Endodermal cell (in vitro differentiated cells): Measurements from ENCODE around the gene CAVIN2. TPM values are rescaled to one million over a fixed set of nuclear protein-coding genes. Genes with fewer than 3 reads are reported as not detected.

Source experiments
- DNase-seq: peaks from one replicate; pipeline ENCODE4 v3.0.0-alpha.2; 2017
- H3K27ac ChIP-seq: 2 replicates; pipeline ENCODE4 v1.5.1; 2013; ENCODE audit warnings: mild to moderate bottlenecking, low read depth, low read length, moderate library complexity
- H3K27me3 ChIP-seq: 2 replicates; pipeline ENCODE4 v1.6.1; 2013; ENCODE audit warnings: mild to moderate bottlenecking, low read length, moderate library complexity; ENCODE audit not compliant: insufficient read depth, control insufficient read depth, poor library complexity, severe bottlenecking
- H3K36me3 ChIP-seq: 2 replicates; pipeline ENCODE4 v1.7.0; 2013; ENCODE audit warnings: mild to moderate bottlenecking, low read length, moderate library complexity; ENCODE audit not compliant: control insufficient read depth, insufficient read depth
- H3K4me1 ChIP-seq: one replicate; pipeline ENCODE4 v1.7.0; 2013; ENCODE audit warnings: low read length; ENCODE audit not compliant: control insufficient read depth, insufficient read depth
- H3K4me3 ChIP-seq: 2 replicates; pipeline ENCODE4 v1.5.1; 2013; ENCODE audit warnings: mild to moderate bottlenecking, low read length, moderate library complexity
- H3K9ac ChIP-seq: 2 replicates; pipeline ENCODE4 v1.6.1; 2013; ENCODE audit warnings: mild to moderate bottlenecking, low read length, moderate library complexity; ENCODE audit not compliant: poor library complexity, severe bottlenecking; ENCODE audit errors: extremely low read depth
- H3K9me3 ChIP-seq: 2 replicates; pipeline ENCODE4 v1.6.1; 2013; ENCODE audit warnings: mild to moderate bottlenecking, low read length, moderate library complexity; ENCODE audit not compliant: control insufficient read depth
- H3K27ac Mint-ChIP-seq: 2 replicates; pipeline ENCODE4 v1.8.0; 2020; ENCODE audit warnings: mixed read lengths
- H3K27me3 Mint-ChIP-seq: 2 replicates; pipeline ENCODE4 v1.8.0; 2021; ENCODE audit warnings: mild to moderate bottlenecking, mixed read lengths; ENCODE audit not compliant: insufficient read depth
- H3K36me3 Mint-ChIP-seq: 2 replicates; pipeline ENCODE4 v1.8.0; 2020; ENCODE audit warnings: low read depth, mixed read lengths
- H3K4me1 Mint-ChIP-seq: 2 replicates; pipeline ENCODE4 v1.8.0; 2020; ENCODE audit warnings: mixed read lengths
- H3K4me3 Mint-ChIP-seq: 2 replicates; pipeline ENCODE4 v1.8.0; 2020; ENCODE audit warnings: mild to moderate bottlenecking, moderate library complexity, mixed read lengths
- H3K9me3 Mint-ChIP-seq: 2 replicates; pipeline ENCODE4 v1.8.0; 2020; ENCODE audit warnings: mild to moderate bottlenecking, mixed read lengths
- CTCF ChIP-seq: fragments of 200-600 bp; sonication (generic); conservative IDR thresholded peaks from 2 replicates; pipeline ENCODE4 v1.5.0; 2021; ENCODE audit warnings: antibody characterized with exemption, mild to moderate bottlenecking
- WGBS, 2 experiments: methylation state at CpG; one replicate each; pipeline versions ENCODE4 v1.1.5 to v1.1.7; 2013; ENCODE audit warnings: missing lambda C conversion rate in 2 of 2, mixed read lengths in 1 of 2; ENCODE audit not compliant: insufficient coverage in 1 of 2, insufficient read length in 1 of 2; 5-methylcytosine and 5-hydroxymethylcytosine counted together
- total RNA-seq, 2 donors: library from RNA; stranded (reverse); fragmentation: NEBNext Ultra II Directional in 1 of 2; extraction: Animal tissue kit (Norgen Biotek cat#: 25700) in 1 of 2; gene quantifications; 2 replicates in 1 of 2; 3 replicates in 1 of 2; pipeline ENCODE4 v1.2.1, GENCODE V29; 2021

CAVIN2 gene
- total RNA-seq, 2 donors from 2014 or later, result not detected

GRCh38 chr2:191869781-191870180, 22.9 kb upstream of the CAVIN2 start:
- 89 to 95% methylated on average over 2 to 4 of the region's 4 CpGs for WGBS, 2 experiments
- Mint-ChIP-seq H3K27ac (no peak overlapping the region), H3K27me3 (no peaks in the 10 kb centered on the region), H3K4me1 (peaks cover 4% of the 10 kb centered on the region), H3K9me3 (no peaks in the 10 kb centered on the region), H3K4me3 (no peak overlapping the region), H3K36me3 (no peaks in the 10 kb centered on the region)
- no peak overlapping the region for H3K4me3 ChIP-seq
- H3K9ac ChIP-seq, result no peak overlapping the region
- no peaks in the 10 kb centered on the region for H3K27me3 ChIP-seq
- peaks cover under 1% of the 10 kb centered on the region for H3K4me1 ChIP-seq
- no peak for TF ChIP-seq CTCF
- no peaks in the 10 kb centered on the region for H3K9me3 ChIP-seq
- DNase-seq, result no peak
- H3K27ac ChIP-seq, result no peak overlapping the region
- no peaks in the 10 kb centered on the region for H3K36me3 ChIP-seq

- H3K27ac ChIP-seq, result no peak overlapping the region
- H3K36me3 ChIP-seq, result no peaks in the 10 kb centered on the region
- no peaks in the 10 kb centered on the region for H3K27me3 ChIP-seq
- Mint-ChIP-seq H3K9me3 (no peaks in the 10 kb centered on the region), H3K4me3 (no peak overlapping the region), H3K27ac (no peak overlapping the region), H3K4me1 (peaks cover 4% of the 10 kb centered on the region), H3K27me3 (no peaks in the 10 kb centered on the region), H3K36me3 (no peaks in the 10 kb centered on the region)
- peak; percentile 92 for DNase-seq
- no peak overlapping the region for H3K9ac ChIP-seq
- H3K4me1 ChIP-seq, result peaks cover 3% of the 10 kb centered on the region
- no peak overlapping the region for H3K4me3 ChIP-seq
- no peaks in the 10 kb centered on the region for H3K9me3 ChIP-seq
- 23 to 30% methylated on average over 5 to 6 of the region's 6 CpGs for WGBS, 2 experiments
- peak; percentile 94 for TF ChIP-seq CTCF
Measured at GRCh38 chr2:191869178-191869577, 22.3 kb upstream of the CAVIN2 start.

GRCh38 chr2:191867507-191867847, 20.6 kb upstream of the CAVIN2 start:
- H3K4me3 Mint-ChIP-seq, result no peak overlapping the region
- H3K27me3 Mint-ChIP-seq, result no peaks in the 10 kb centered on the region
- no peak overlapping the region for H3K9ac ChIP-seq
- no peaks in the 10 kb centered on the region for H3K9me3 ChIP-seq
- no peaks in the 10 kb centered on the region for H3K27me3 ChIP-seq
- peaks cover 4% of the 10 kb centered on the region for H3K4me1 Mint-ChIP-seq
- DNase-seq, result no peak
- H3K27ac ChIP-seq, result no peak overlapping the region
- no CpG with 5 or more reads among the region's 1 CpG for WGBS, 2 experiments
- H3K4me3 ChIP-seq, result no peak overlapping the region
- no peaks in the 10 kb centered on the region for H3K9me3 Mint-ChIP-seq
- H3K4me1 ChIP-seq, result peaks cover 3% of the 10 kb centered on the region
- H3K36me3 ChIP-seq, result no peaks in the 10 kb centered on the region
- TF ChIP-seq CTCF, result no peak
- no peak overlapping the region for H3K27ac Mint-ChIP-seq
- no peaks in the 10 kb centered on the region for H3K36me3 Mint-ChIP-seq
